Hepatocyte (in vitro differentiated cells): ENCODE data around the gene PADI3. TPM values are rescaled to one million over a fixed set of nuclear protein-coding genes. Genes with fewer than 3 reads are reported as not detected.

ENCODE experiments used
- DNase-seq: peaks from one replicate; pipeline ENCODE4 v3.0.0-alpha.2; 2016; ENCODE audit warnings: low spot score
- H2AFZ ChIP-seq: fragments of 200-600 bp; sonication (generic); 2 replicates; pipeline ENCODE4 v1.6.0; 2016; ENCODE audit warnings: antibody characterized with exemption, mild to moderate bottlenecking
- H3K27ac ChIP-seq: fragments of 200-600 bp; sonication (generic); 2 replicates; pipeline ENCODE4 v1.5.1; 2016; ENCODE audit warnings: mild to moderate bottlenecking
- H3K27me3 ChIP-seq: fragments of 200-600 bp; sonication (generic); 2 replicates; pipeline ENCODE4 v1.6.1; 2016
- H3K36me3 ChIP-seq: fragments of 200-600 bp; sonication (generic); replicated peaks from 2 replicates; pipeline ENCODE4 v1.5.1; 2016; ENCODE audit warnings: low read depth; ENCODE audit not compliant: insufficient read depth
- H3K4me1 ChIP-seq: fragments of 200-600 bp; sonication (generic); 2 replicates; pipeline ENCODE4 v1.5.1; 2016; ENCODE audit warnings: mild to moderate bottlenecking, moderate library complexity; ENCODE audit not compliant: insufficient read depth
- H3K4me2 ChIP-seq: fragments of 200-600 bp; sonication (generic); 2 replicates; pipeline ENCODE4 v1.6.0; 2016
- H3K4me3 ChIP-seq: fragments of 200-600 bp; sonication (generic); 2 replicates; pipeline ENCODE4 v1.5.1; 2016; ENCODE audit warnings: mild to moderate bottlenecking
- H3K79me2 ChIP-seq: fragments of 200-600 bp; sonication (generic); 2 replicates; pipeline ENCODE4 v1.6.0; 2017; ENCODE audit warnings: mild to moderate bottlenecking
- H3K9me2 ChIP-seq: fragments of 200-600 bp; sonication (generic); replicated peaks from 2 replicates; pipeline ENCODE4 v1.6.0; 2017; ENCODE audit warnings: mild to moderate bottlenecking; ENCODE audit not compliant: insufficient read depth
- H3K9me3 ChIP-seq: fragments of 200-600 bp; sonication (generic); 2 replicates; pipeline ENCODE4 v1.5.1; 2016; ENCODE audit warnings: low read depth, mild to moderate bottlenecking
- H4K20me1 ChIP-seq: fragments of 200-600 bp; sonication (generic); 2 replicates; pipeline ENCODE4 v1.6.0; 2016; ENCODE audit warnings: mild to moderate bottlenecking; ENCODE audit not compliant: insufficient read depth, poor library complexity, severe bottlenecking
- CTCF ChIP-seq: fragments of 200-600 bp; sonication (generic); IDR thresholded peaks from 2 replicates; pipeline ENCODE4 v1.5.1; 2016; ENCODE audit warnings: antibody characterized with exemption, mild to moderate bottlenecking; ENCODE audit not compliant: poor library complexity
- EZH2 ChIP-seq: fragments of 200-600 bp; sonication (generic); IDR thresholded peaks from 2 replicates; pipeline ENCODE4 v1.6.1; 2016; ENCODE audit warnings: antibody characterized with exemption, mild to moderate bottlenecking, borderline replicate concordance
- EZH2phosphoT487 ChIP-seq: fragments of 200-600 bp; sonication (generic); IDR thresholded peaks from one replicate; pipeline ENCODE4 v1.6.1; 2018; ENCODE audit warnings: antibody characterized with exemption, mild to moderate bottlenecking, low read depth, moderate library complexity; ENCODE audit not compliant: unreplicated experiment, severe bottlenecking
- WGBS: methylation state at CpG from one replicate; pipeline ENCODE4 v1.1.6; 2016; ENCODE audit warnings: low lambda C conversion rate; ENCODE audit errors: missing lambda C conversion rate; 5-methylcytosine and 5-hydroxymethylcytosine counted together
- polyA plus RNA-seq: library from polyadenylated mRNA; unstranded; fragments of >200 nt; fragmentation: Nextera tagmentation; extraction: Ambion mirVana; gene quantifications from 2 replicates; pipeline ENCODE4 v1.2.1, GENCODE V29; 2016
- total RNA-seq: library from RNA; depleted of rRNA; stranded (reverse); fragments of >200 nt; gene quantifications from 2 replicates; pipeline ENCODE4 v1.2.3, GENCODE V29; 2014

The PADI3 gene
- total and polyA plus RNA-seq, 2 experiments from 2014 or later: not detected

GRCh38 chr1:17250601-17251000 lies 1.7 kb downstream of the PADI3 start:
- WGBS: 71% methylated on average over 7 of the region's 7 CpGs
- H3K9me2 ChIP-seq: no peaks in the 10 kb centered on the region
- no peaks in the 10 kb centered on the region for H4K20me1 ChIP-seq
- H3K4me1 ChIP-seq: no peaks in the 10 kb centered on the region
- no peak overlapping the region for H3K4me3 ChIP-seq
- H3K79me2 ChIP-seq: no peaks in the 10 kb centered on the region
- DNase-seq: no peak
- no peaks in the 10 kb centered on the region for H3K9me3 ChIP-seq
- H2AFZ ChIP-seq: no peak overlapping the region
- no peaks in the 10 kb centered on the region for H3K36me3 ChIP-seq
- TF ChIP-seq EZH2phosphoT487 (no peak), CTCF (no peak), EZH2 (no peak)
- H3K27ac ChIP-seq: no peak overlapping the region
- H3K27me3 ChIP-seq: no peaks in the 10 kb centered on the region
- no peak overlapping the region for H3K4me2 ChIP-seq

- no peaks in the 10 kb centered on the region for H3K79me2 ChIP-seq
- H3K9me2 ChIP-seq: no peaks in the 10 kb centered on the region
- TF ChIP-seq EZH2phosphoT487 (no peak), CTCF (no peak), EZH2 (no peak)
- no peaks in the 10 kb centered on the region for H3K36me3 ChIP-seq
- H4K20me1 ChIP-seq: no peaks in the 10 kb centered on the region
- H3K27ac ChIP-seq: no peak overlapping the region
- no peak overlapping the region for H3K4me2 ChIP-seq
- H3K4me3 ChIP-seq: no peak overlapping the region
- no peak for DNase-seq
- WGBS: 79% methylated on average over 5 of the region's 5 CpGs
- no peaks in the 10 kb centered on the region for H3K9me3 ChIP-seq
- no peak overlapping the region for H2AFZ ChIP-seq
- no peaks in the 10 kb centered on the region for H3K27me3 ChIP-seq
- H3K4me1 ChIP-seq: no peaks in the 10 kb centered on the region
Observed at GRCh38 chr1:17251246-17251645, 2.3 kb downstream of the PADI3 start.

DNA sequence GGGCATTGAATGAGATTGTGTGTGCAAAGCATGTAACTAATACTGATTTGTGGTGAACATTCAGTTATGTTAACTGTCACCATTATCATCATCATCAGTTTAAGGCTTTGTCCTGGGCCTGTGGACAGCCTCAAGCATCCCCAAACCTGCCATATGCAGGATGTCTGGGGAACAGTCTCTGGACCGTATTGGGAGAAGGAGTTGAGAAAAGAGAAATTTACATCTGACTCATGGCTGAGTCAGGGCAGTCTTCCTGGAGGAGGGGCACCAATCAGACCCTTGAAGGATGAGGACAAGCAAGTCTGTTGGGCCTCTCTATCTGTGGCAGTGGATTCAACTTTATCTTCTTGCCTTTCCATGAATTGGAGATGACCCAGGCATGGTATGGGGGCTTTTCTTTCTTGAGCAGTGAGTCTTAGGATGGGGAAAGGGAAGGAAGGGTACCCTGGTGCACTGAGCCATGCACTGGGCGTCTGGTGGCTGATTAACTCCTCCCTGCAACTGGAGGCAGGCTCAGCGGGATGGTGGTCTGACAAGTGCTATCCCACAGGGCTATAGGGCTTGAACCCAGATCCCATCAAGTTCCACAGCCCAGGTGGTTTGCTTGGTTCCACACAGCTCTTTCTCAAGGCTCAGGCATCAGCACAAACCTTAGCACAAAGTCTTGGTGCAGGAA lies 2.9 kb downstream of the PADI3 start:
- no peak overlapping the region for H3K4me3 ChIP-seq
- H3K27ac ChIP-seq: no peak overlapping the region
- H3K4me1 ChIP-seq: no peaks in the 10 kb centered on the region
- no peaks in the 10 kb centered on the region for H3K79me2 ChIP-seq
- TF ChIP-seq EZH2: no peak
- no peak for TF ChIP-seq CTCF
- TF ChIP-seq EZH2phosphoT487: no peak
- no peaks in the 10 kb centered on the region for H3K27me3 ChIP-seq
- no peak overlapping the region for H2AFZ ChIP-seq
- no peaks in the 10 kb centered on the region for H3K36me3 ChIP-seq
- no peaks in the 10 kb centered on the region for H3K9me3 ChIP-seq
- WGBS: 68% methylated on average over 3 of the region's 3 CpGs
- DNase-seq: no peak
- no peak overlapping the region for H3K4me2 ChIP-seq
- no peaks in the 10 kb centered on the region for H4K20me1 ChIP-seq
- H3K9me2 ChIP-seq: no peaks in the 10 kb centered on the region

DNA sequence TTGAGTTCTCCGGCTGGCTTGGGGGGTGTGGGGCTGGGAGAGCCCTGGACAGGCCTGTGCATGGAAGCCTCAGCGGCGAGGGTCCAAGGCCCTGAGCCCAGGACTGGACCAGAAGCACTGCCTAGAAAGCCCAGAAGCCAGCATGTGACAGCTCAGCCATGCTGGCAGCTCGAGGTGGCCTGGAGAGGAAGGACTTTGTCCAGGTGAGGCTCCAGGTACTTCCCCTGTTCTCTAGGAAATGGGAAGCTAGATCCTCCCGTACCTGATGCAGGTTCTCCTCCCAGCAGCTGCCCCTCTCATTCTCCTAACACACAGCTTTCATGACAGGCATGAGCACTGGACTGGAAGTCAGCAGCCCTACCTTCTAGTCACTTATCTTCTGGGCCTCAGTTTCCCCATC lies 6.4 kb downstream of the PADI3 start:
- TF ChIP-seq EZH2phosphoT487 (no peak), CTCF (no peak), EZH2 (no peak)
- WGBS: 94% methylated on average over 5 of the region's 5 CpGs
- Histone ChIP-seq H3K36me3 (no peaks in the 10 kb centered on the region), H2AFZ (no peak overlapping the region), H3K9me2 (no peaks in the 10 kb centered on the region), H3K27ac (no peak overlapping the region), H3K27me3 (no peaks in the 10 kb centered on the region), H3K4me3 (no peak overlapping the region), H3K79me2 (no peaks in the 10 kb centered on the region), H3K9me3 (no peaks in the 10 kb centered on the region), H3K4me2 (no peak overlapping the region), H4K20me1 (no peaks in the 10 kb centered on the region), H3K4me1 (no peaks in the 10 kb centered on the region)
- no peak for DNase-seq
